Kidney glomerular epithelial cell (primary cell): ENCODE data around the gene METRNL.
"Not testable (repeated sequence)": the region's sequence is repeated elsewhere in the genome, so short reads cannot be mapped to it uniquely, and the experiment has no call there.

Experiments
- DNase-seq: peaks from one replicate; lab custom pipeline; 2025; lab: John Stamatoyannopoulos, UW

The METRNL gene

GRCh38 chr17:83106913-83107655 lies 27.7 kb downstream of the METRNL start:
- DNase-seq = no peak

- no peak for DNase-seq
Measured at GRCh38 chr17:83107656-83108048, 28.2 kb downstream of the METRNL start.

- no peak for DNase-seq
Measured at GRCh38 chr17:83108709-83109108, 29.3 kb downstream of the METRNL start.

GRCh38 chr17:83109386-83109785 lies 30.0 kb downstream of the METRNL start:
- no peak for DNase-seq

- DNase-seq = peak; percentile 96
Measured at GRCh38 chr17:83109793-83110645, 30.6 kb downstream of the METRNL start.

- no peak for DNase-seq
Measured at GRCh38 chr17:83110735-83111134, 31.3 kb downstream of the METRNL start.

- no peak for DNase-seq
Measured at GRCh38 chr17:83111516-83112282, 32.3 kb downstream of the METRNL start.

GRCh38 chr17:83113381-83113780 lies 34.0 kb downstream of the METRNL start:
- no peak for DNase-seq

- DNase-seq = no peak
Measured at GRCh38 chr17:83113792-83114191, 34.4 kb downstream of the METRNL start.

- no peak for DNase-seq
Measured at GRCh38 chr17:83114706-83115105, 35.3 kb downstream of the METRNL start.

- DNase-seq = no peak
Measured at GRCh38 chr17:83115202-83115651, 35.8 kb downstream of the METRNL start.

- no peak for DNase-seq
Measured at GRCh38 chr17:83115832-83116231, 36.4 kb downstream of the METRNL start.

- DNase-seq = no peak
Measured at GRCh38 chr17:83116311-83116771, 36.9 kb downstream of the METRNL start.

- no peak for DNase-seq
Measured at GRCh38 chr17:83116783-83117555, 37.6 kb downstream of the METRNL start.

GRCh38 chr17:83117583-83117982 lies 38.2 kb downstream of the METRNL start:
- no peak for DNase-seq

GRCh38 chr17:83118071-83118841 lies 38.8 kb downstream of the METRNL start:
- DNase-seq = no peak

GRCh38 chr17:83119987-83120864 lies 40.8 kb downstream of the METRNL start:
- DNase-seq = no peak

- DNase-seq = not testable (repeated sequence)
Measured at GRCh38 chr17:83121473-83121872, 42.1 kb downstream of the METRNL start.

- no peak for DNase-seq
Measured at GRCh38 chr17:83121921-83122820, 42.8 kb downstream of the METRNL start.
